ENCODE measurements around the gene USP3.

- TF ChIP-seq CTCF (IDR thresholded peaks at IDR 0.05) (no peak), POLR2AphosphoS5 (IDR thresholded peaks at IDR 0.05) (no peak)
These were observed 31.3 kb downstream of the USP3 start for GRCh38 chr15:63535689-63536088.
